ENCODE data around the gene TRAIP.
"Not testable (repeated sequence)": the region's sequence is repeated elsewhere in the genome, so short reads cannot be mapped to it uniquely, and the experiment has no call there.

The TRAIP gene, protein sequence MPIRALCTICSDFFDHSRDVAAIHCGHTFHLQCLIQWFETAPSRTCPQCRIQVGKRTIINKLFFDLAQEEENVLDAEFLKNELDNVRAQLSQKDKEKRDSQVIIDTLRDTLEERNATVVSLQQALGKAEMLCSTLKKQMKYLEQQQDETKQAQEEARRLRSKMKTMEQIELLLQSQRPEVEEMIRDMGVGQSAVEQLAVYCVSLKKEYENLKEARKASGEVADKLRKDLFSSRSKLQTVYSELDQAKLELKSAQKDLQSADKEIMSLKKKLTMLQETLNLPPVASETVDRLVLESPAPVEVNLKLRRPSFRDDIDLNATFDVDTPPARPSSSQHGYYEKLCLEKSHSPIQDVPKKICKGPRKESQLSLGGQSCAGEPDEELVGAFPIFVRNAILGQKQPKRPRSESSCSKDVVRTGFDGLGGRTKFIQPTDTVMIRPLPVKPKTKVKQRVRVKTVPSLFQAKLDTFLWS

DNA sequence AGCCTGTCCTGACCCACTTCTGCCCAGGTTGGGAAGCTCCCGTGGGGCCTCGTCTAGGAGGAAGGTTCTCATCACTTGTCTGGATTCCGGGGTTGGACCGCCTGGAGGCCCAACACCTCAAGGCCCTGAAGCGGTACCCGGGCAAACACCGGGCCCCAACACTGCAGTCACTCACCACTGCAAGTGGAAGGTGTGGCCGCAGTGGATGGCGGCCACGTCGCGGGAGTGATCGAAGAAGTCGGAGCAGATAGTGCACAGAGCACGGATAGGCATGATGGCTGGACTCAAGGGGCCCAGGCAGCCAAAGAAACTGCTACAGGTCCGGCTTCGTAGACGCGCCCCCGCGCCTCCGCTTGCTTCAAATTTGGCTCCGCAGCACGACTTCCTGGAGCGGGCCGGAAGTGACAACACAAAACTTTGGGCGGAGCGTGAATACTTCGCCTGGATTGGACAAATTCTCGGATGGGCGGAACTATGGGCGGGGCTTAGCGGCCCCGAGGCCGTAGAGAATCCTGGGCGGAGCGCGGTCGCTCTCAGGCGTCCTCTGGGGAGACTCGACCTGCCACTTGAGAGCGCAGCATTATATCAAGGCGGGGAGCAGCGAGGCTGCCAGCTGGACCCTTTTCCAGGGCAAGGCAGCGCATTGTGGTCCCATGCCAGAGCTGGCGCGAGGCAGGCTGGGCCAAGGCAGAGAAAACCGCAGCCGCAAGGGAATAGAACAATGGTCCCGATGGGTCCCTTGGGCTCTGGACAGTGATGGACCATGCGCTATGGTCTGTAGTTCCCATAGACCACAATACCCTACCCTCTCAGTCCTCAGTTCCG is at the start of gene TRAIP:
TSS of gene TRAIP (minus strand) at position 384 of the 825 bp plus-strand sequence. CDS start at position 273, 111 bp downstream.
- peak; percentile 96 for DNase-seq (ENCODE audit: low spot score)

DNA sequence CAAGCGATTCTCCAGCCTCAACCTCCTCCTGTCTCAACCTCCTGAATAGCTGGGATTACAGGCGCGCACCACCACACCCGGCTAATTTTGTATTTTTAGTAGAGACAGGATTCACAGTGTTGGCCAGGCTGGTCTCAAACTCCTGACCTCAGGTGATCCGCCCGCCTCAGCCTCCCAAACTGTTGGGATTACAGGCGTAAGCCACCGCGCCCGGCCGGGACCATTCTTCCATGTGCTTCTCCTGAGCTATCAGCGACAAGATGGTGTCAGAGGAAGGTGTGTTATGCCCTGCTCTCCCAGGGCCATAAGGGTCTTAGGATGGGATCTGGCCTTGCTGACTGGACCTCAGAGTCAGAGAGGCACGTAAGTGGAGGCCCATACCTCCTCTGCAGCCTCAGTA is 48.1 kb upstream of the TRAIP start:
- DNase-seq (ENCODE audit: low spot score), result not testable (repeated sequence)

DNA sequence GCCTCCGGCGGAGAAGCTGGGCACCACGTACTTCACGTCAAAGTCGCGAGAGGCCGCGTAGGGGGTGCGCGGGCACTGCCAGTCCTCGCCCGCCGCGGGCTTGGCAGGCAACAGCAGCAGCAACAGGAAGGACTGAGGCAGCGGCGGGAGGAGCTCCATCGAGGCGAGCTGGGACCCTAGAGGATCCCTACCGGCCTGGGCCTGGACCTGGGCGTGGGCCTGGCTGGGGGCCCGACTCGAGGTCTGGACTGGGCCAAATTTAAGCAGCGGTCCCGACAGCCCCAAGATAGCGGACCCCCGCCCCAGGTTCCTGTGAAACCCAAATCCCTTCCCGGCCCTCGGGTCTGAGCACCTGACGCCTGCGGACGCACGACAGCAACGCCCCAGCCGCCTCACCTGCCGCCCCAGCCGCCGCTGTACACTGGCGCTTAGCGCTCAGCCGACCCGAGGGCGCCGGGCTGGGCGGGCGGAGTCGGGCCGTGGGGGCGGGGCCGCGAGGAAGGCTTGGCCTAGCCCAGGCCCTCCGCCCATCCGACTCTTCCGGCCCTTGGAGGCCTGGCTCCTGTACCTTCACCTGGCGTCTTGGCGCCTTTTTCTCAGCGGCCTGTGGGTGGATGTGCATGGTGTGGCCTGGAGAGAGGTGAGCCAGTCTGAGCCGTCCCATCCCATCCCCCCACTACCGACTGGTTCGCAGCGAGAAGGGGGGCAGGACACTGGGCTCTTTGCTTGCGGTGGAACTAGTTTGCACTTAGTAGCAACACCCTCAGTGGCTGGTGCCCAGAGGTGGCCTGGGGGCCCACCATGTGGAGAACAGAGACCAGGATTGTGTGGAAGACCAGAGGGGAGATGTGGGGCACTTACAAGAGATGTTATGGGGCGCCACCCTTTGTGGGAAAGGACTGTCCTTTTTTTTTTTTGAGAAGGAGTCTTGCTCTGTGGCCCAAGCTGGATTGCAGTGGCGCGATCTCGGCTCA is 47.4 kb upstream of the TRAIP start, which contains the start of gene MST1R:
TSS of gene MST1R (minus strand) at position 423 of the 974 bp plus-strand sequence. CDS start at position 159, 264 bp downstream.
- DNase-seq (ENCODE audit: low spot score), result peak; percentile 76

DNA sequence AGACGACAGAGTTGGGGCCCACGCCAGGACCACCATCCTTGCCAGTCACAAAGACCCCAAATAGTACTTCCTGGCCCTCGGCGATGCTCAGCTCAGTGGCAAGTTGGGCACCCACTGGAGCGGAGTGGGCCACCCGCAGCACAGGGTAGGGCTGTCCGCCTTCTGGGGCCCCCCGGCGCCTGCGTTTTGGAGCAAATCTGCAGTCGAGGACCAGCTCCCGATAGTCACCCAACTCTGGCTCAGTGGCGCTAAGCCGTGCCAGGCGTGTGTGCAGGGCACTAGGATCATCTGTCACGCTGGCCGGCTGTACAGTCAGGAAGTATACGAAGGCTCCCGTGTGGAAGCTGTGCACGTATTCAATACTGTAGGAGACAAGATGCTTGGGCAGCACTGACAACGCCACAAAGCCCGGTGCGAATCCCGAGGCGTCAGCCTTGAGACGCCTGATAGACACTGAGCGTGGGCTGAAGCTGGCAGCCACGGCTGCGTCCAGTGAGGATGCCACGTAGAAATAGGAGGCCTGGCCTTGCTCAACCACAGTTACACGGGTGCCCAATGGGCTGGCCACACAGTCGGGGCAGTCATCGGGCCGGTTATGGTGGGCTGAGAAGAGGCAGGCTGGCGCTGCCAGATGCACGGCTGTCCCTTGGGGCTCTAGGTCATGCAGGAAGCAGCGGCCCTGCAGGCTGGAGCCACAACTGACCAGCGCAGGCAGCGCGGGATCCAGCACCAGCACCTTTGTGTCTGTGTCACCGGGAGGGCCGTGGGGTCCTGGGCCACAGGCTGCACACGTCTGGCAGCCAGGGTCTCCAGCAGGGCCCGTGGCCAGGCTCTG is 46.4 kb upstream of the TRAIP start:
- DNase-seq (ENCODE audit: low spot score), result no peak

DNA sequence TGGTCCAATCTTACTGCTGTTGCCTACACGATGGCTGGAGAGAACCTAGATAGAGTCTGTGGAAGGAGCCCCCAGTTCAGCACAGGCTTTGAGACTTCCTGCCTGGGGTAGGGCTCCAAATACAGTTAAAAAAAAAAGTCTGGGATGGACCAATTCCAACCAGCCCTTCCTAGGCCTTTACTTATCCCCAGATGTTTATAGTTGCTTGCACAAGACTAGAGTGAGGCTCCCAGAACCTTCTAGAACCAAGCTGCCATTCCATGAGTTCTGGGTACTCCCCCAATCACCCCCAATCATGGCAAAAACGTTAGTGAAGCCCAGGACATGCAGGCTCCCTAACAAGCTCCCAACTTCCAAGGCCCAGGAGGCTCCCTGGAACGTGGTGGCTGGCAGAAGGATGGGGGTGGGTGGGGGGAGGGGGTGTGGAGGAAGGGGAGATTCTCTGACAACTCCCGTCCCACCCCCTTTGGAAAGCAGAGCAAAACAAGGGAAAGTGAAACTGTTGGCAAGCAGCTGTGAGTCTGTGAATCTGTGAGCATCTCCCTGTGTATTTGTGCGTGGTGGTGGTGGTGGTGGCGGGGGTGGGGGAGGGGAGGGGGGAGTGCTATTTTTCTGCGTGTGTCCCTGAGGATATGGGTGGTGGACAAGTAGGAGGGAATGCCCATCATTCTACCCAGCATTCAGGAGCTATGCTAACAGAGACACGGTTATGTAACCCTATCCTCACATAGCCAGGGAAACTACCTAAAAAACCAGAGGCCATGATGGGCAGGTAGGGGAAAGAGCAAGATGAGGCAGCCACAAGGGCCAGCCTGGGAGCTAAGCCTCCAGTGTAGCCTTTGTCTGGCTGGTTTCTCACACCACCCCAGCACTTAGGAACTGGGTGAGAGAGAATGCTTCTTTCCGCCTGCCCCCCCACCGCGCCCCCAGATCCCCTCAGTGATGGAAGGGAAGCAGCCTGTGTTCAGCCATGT is 45.3 kb upstream of the TRAIP start:
- DNase-seq (ENCODE audit: low spot score), result no peak

DNA sequence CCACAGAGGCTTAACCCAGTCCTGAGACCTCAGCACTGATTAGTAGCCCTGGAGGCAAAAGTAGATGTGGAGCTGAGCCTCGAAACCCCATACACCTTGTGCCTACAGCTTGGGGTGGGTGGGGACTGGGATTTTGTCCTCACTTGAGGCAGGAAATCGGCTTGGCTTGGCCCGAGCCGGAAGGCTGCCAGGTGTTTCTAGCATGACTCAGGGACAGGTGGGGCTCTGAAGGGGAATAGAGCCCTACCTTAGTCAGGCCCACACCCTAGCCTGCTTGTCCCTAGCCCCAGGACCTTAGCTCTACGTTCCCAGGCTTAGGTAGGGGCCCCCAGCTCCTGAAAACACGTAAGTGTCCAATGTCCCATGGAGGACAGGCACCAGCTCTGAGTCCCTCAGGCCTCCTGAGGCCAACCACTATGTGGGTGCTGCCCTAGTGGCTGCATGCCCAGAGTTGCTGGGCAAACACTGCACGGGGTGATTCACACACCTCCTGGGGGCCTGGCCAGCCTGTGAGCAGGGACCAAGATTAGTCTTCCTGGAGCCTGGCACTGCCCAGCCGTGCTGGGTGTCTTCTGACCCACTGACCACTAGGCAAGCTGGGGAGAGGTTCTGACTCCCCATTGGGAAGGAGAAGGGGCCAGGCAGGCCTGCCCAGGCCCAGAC is 44.3 kb upstream of the TRAIP start:
- no peak for DNase-seq (ENCODE audit: low spot score)

DNA sequence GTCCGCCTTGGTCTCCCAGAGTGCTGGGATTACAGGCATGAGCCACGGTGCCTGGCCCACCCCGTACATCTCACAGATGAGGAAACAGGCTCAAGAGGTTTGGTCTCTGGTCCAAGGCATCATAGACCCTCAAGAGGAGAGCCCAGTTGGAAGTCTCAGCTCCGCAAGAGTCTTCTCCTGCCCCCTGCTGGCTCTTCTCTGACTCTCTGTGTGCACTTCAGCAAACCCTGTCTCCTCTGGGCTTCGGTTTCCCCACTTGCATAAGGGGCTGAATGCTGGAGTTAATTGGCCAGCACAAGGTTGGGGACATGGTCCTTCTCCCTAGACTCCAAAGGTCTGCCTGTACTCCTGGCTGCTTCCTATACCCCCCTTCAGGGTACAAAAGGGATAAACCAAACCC is 43.5 kb upstream of the TRAIP start:
- DNase-seq (ENCODE audit: low spot score), result no peak

DNA sequence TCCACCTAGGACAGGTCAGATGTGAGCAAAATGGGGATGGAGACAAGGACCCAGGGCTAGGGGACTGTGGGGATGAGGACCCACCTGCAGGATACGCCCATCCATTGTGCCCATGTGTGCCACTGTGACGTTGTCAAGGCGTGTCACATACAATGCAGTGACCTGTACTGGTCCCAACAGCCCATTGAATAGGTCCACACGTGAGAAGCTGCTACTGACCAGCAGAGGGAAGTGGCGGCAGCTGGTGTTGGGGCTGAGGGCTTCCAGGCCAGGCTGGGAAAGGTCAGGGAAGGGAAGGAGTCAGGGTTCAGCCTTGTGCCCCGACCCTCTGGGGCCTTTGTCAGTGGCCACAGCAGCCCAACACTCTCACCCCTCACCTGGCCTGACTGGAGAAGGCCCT is 42.6 kb upstream of the TRAIP start:
- DNase-seq (ENCODE audit: low spot score), result no peak

DNA sequence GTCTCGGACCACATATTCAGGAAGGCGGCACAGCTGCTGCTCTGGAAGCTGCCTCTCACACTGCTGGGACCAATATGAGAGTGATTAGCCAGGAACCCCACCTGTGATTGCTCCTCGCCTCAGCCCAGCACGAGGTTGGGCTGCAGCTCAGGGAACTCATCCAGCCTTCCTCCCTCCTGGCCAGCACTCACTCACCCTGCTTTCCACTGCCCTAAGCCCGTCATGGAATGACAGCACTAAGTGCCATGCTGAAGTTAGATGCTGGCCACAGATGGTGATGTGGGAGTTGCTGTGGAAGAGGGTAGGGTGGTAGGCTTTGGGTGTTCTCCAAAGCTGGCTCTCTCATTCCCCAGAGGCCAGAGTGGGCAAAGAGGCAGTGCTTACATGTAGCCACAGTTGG is 40.0 kb upstream of the TRAIP start:
- DNase-seq (ENCODE audit: low spot score), result no peak

DNA sequence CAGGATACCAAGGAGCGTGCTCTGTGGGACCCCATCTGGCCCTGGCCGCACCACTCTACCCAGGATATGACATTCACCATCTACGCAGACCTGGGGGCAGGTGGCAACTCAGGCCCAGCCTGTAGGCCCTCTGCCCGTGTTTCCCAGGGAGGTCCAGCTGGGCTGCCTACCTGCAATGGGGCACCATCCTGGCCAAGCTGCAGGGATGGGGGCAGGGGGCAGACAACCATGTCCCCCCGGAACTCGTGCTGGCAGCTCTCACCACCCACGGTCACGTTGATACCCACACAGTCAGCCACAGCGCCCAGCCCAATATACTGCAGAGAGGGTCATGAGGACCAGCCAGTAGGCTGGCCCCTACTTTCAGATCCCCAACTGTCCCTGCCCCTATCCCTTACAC is 39.4 kb upstream of the TRAIP start:
- DNase-seq (ENCODE audit: low spot score), result no peak

DNA sequence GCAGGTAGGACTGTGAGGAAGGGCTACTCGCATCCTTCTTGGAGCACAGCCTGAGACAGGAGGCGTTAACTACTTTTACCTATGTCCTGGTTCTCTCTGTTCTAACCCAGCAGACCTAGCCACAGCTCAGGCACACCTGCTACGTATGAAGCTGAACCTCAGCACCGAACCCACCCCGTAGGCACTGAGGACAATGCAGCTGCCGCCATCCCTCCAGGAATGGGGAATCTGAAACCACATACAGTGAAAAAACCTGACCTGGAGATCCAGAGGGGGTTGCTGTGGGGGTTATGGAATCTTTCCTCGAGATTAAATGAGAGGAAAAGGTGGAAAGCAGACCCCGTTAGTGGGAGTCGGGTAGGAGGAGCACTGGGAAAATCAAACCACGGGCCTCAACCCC is 32.9 kb upstream of the TRAIP start:
- DNase-seq (ENCODE audit: low spot score), result no peak

DNA sequence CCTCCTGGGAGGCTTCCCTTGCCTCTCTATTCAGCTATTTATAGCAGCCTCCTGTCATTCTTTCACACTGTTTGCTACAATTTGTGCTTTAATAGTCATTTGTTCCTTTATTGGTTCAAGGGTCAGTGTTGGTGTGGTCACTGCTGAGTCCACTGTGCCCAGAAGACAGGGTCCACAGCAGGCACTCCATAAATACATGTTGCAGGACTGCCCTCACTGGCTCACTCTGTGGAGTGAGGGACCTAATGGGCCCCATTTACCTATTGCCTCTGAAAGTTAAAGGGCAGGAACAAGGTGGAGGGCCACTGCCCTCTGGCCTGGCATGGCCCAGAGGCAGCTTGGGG is 30.5 kb upstream of the TRAIP start:
- DNase-seq (ENCODE audit: low spot score), result no peak

DNA sequence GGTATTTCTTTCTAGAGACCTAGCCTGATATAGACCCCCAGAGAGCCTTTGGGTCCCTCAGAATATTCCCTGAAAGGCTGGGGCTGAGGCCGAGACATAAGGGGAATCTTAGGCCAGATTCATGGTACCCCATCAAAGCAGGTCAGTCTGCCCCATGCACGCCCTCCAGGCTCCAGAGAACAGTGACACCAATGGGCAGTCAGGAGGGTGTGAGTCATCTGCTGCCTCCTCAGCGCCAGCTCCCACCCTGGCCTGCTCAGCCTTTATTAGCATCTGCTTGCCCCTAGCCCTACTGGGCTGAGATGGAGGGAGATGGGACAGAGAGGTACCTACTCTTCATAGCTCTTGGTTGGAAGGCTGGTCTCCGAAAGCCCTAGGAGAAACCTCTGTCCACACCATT is 27.6 kb upstream of the TRAIP start:
- DNase-seq (ENCODE audit: low spot score), result no peak

DNA sequence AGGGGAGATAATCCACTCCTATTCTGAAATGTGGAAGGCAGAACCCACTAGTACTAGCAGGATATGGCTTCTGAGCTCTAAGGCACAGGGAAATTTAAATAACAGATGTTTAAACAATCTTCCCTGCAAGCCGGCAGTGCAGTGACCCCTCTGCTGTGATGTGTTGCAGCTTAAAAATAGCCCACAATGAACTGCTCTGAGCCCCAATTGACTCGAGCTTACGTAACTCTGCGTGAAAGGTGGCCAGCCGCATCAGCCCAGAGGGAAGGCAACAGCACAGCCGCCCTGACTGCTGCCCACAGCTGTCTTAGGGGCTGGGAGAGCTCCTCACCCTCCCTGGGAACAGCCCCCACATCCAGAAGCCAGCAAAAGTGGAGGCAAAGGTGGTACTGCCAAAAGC is 25.8 kb upstream of the TRAIP start:
- DNase-seq (ENCODE audit: low spot score), result no peak

DNA sequence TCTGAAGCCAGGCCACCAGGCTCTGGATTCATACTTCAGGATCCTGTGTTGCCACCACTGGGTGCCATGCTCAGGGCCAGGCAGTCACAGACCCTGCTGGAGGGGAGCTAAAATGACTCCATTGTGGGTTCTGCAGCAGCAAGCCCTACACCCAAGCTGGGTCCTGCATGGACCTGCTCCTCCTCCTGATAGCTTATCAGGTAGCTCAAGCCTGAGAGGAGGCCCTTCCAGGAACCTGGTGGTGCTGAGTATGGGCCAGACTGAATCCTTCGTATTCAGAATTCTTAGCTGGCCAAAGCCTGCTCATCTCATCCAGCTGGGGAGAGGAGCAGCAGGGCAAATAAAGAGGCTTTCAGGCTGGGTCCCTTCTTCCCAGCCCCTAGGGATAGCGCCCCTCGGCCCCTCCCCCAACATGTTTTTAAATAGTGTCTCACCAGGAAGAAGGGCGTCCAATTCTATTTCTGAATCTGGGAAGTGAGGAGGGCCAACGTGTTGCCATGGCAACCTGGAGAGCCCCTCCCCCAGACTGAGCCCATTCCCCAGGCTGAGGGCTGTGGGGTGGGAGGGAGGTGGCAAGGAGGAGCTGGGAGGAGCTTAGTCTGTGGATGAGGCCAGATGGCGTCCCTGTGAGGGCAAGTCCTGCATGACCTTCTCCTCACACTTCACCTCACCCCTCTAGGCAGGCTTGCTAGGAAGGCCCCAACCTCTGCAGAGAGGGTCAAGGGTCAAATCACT is 24.4 kb upstream of the TRAIP start:
- DNase-seq (ENCODE audit: low spot score), result peak; percentile 39

DNA sequence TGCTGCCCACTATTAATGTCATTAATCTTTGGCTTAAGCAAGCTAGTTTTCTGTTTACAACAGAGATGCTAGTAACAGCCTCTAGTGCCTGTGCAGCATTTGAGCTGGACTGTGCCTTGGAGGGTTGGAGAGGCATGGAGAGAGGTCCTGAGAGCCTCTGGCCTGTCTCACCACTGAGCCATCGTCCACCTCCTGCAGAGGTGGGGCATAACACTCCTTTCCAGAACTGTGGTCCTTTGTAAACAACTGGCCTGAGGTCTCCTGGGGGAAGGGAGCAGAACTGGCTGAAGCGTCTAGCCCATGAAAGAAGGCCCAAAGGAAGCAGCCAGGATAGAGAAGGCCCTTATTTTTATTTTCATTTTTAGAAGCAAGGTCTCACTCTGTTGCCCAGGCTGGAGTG is 23.4 kb upstream of the TRAIP start:
- DNase-seq (ENCODE audit: low spot score), result no peak

DNA sequence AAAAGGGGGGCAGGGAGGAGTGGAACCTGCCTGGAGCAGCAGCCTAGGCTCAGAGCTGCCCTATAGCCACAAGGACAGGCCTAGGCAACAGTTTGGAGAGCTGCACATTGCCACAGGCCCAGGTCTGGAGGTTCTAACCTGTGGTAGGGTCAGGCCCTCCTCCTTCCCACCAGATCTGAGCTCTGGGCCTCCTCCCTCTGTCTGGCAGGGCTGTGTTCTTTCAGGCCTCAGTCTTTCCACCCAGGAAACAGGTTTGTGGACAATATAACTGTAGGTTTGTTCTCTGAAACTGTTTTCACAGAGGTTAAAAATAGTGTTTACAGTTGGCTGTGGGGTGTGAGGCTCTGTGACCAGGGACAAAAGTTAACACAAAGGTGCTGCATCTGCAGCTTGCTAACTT is 22.3 kb upstream of the TRAIP start:
- DNase-seq (ENCODE audit: low spot score), result no peak

DNA sequence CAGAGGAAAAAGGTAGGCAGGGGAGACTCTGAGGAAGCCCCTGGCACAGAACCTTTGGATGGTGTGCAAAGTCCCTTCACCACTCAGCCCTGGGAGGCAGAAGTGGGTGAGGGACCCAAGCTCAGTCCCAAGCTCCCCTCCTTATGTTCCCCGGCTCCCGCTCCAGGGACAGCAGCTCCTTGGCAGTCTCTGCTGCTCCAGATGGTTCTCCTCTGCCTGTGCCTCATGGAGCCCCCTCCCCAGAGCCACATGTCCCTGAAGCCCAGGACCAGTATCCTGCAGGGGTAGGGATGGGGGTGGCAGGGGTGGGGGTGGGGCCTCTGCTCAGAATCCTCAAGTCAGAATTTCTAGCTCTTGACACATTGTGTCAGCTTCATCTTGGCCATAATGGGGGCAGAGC is 21.4 kb upstream of the TRAIP start:
- DNase-seq (ENCODE audit: low spot score), result no peak

DNA sequence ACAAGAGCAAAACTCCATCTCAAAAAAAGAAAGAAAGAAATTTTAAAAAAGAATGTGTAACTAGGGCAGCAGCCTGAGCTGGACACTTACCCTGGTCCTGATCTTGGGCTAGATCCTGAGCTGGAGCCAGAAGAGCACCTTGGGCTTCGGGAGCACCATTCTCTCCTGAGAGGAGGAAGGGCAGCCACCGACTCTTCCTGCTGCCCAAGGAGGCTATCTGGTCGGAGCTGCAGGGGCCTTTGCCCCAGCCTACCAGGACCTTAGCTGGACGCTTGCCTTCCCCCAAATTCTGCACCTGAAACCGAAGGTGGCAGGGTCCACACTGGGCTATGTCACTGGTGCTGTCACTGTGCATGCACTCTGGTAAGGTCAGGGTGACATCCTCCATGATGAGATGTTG is 20.2 kb upstream of the TRAIP start:
- no peak for DNase-seq (ENCODE audit: low spot score)

All from hematopoietic multipotent progenitor cell treated with erythropoietin and hydrocortisone succinate and interleukin-3 and kit ligand, for 15 days (in vitro differentiated cells).